Measurements from ENCODE around the gene CHFR. TPM values are rescaled to one million over a fixed set of nuclear protein-coding genes. Genes with fewer than 3 reads are reported as not detected.

The CHFR gene
- total and polyA plus RNA-seq, 2 experiments from 2014 or later = 23.0 to 42.7 TPM

GRCh38 chr12:132803888-132804287 lies 83.5 kb downstream of the CHFR start (continued):
- TF ChIP-seq JUNB (IDR thresholded peaks at IDR 0.05; ENCODE audit: unreplicated experiment) = no peak
- TF ChIP-seq EZH2phosphoT487 (IDR thresholded peaks at IDR 0.05; ENCODE audit: unreplicated experiment) = no peak
- no peak for TF ChIP-seq POLR2AphosphoS5 (IDR thresholded peaks at IDR 0.05; ENCODE audit: low read depth)
- TF ChIP-seq EZH2 (IDR thresholded peaks at IDR 0.05; ENCODE audit: low read depth, unreplicated experiment) = no peak
- TF ChIP-seq ETS1 (IDR thresholded peaks at IDR 0.05) = no peak
- TF ChIP-seq REST (IDR thresholded peaks at IDR 0.05; ENCODE audit: unreplicated experiment) = no peak
- no peak for TF ChIP-seq CTCF (conservative IDR thresholded peaks at IDR 0.05; ENCODE audit: low read depth in 2 of 2)
- no peak for TF ChIP-seq ZNF331 (CRISPR knock-in tag; IDR thresholded peaks at IDR 0.05; ENCODE audit: low read depth)

GRCh38 chr12:132803125-132803524 lies 84.3 kb downstream of the CHFR start:
- Mint-ChIP-seq H3K4me1 (no peaks in the 10 kb centered on the region), H3K4me3 (no peak overlapping the region), H3K36me3 (ENCODE audit: low read depth) (peaks cover 69% of the 10 kb centered on the region), H3K9me3 (no peaks in the 10 kb centered on the region), H3K27me3 (ENCODE audit: insufficient read depth, low read depth, poor library complexity) (peaks cover 6% of the 10 kb centered on the region), H3K27ac (no peak overlapping the region)
- Histone ChIP-seq H2AFZ (no peak overlapping the region), H3K4me2 (no peak overlapping the region), H3K27me3 (ENCODE audit: insufficient read depth) (no peaks in the 10 kb centered on the region), H3K4me3 (no peak overlapping the region), H3F3A (replicated peaks; ENCODE audit: low read depth) (peaks cover 5% of the 10 kb centered on the region; the same call in 1 of the 2 replicates), H4K20me1 (replicated peaks; ENCODE audit: insufficient read depth) (peaks cover 8% of the 10 kb centered on the region), H3K36me3 (ENCODE audit: insufficient read depth) (peaks cover 14% of the 10 kb centered on the region; the same call in 1 of the 2 replicates), H3K27ac (ENCODE audit: low read depth) (no peak overlapping the region), H3K9me2 (ENCODE audit: insufficient read depth) (no peaks in the 10 kb centered on the region), H3K4me1 (ENCODE audit: insufficient read depth) (no peaks in the 10 kb centered on the region), H3K79me2 (replicated peaks; ENCODE audit: insufficient read depth) (peaks cover 8% of the 10 kb centered on the region; the same call in 1 of the 2 replicates)
- no peak for ATAC-seq
- DNase-seq (ENCODE audit: low spot score) = no peak
- TF ChIP-seq ETS1 (IDR thresholded peaks at IDR 0.05) (no peak), JUNB (IDR thresholded peaks at IDR 0.05; ENCODE audit: unreplicated experiment) (no peak), EZH2 (IDR thresholded peaks at IDR 0.05; ENCODE audit: low read depth, unreplicated experiment) (no peak), NANOG (IDR thresholded peaks at IDR 0.05; ENCODE audit: borderline replicate concordance) (no peak)

Measured in GM23338 (cell line).